CD4-positive, alpha-beta T cell (primary cell): Measurements from ENCODE around the gene AHNAK2. TPM values are rescaled to one million over a fixed set of nuclear protein-coding genes. Genes with fewer than 3 reads are reported as not detected.
"Not testable (repeated sequence)": the region's sequence is repeated elsewhere in the genome, so short reads cannot be mapped to it uniquely, and the experiment has no call there.

ENCODE experiments used
- ATAC-seq: fragments of 200-7000 bp; cut with Tn5 transposase; one replicate; pipeline ENCODE4 v1.10.0; 2022; ENCODE audit warnings: mild to moderate bottlenecking; ENCODE audit not compliant: poor library complexity
- CTCF ChIA-PET: fragments of 350-600 bp; sonication (Branson Sonifier 250); formaldehyde crosslinking; loops from one replicate; lab custom pipeline; 2021; ENCODE audit warnings: antibody characterized with exemption, inconsistent platforms; lab: Charles Lee
- POLR2A ChIA-PET: fragments of 350-600 bp; sonication (Branson Sonifier 250); formaldehyde crosslinking; loops from one replicate; lab custom pipeline; 2021; ENCODE audit warnings: antibody characterized with exemption, inconsistent platforms; lab: Charles Lee
- DNase-seq, 14 experiments: peaks; one replicate each; pipeline ENCODE4 v3.0.0-alpha.2; 2013 to 2020; ENCODE audit warnings: mixed read lengths in 2 of 14
- H3K27ac ChIP-seq, 2 donors: one replicate each; pipeline versions ENCODE4 v1.5.1 to v1.7.0; 2013; ENCODE audit warnings: low read length in 2 of 2, low read depth in 1 of 2, mild to moderate bottlenecking in 1 of 2
- H3K27me3 ChIP-seq, 2 experiments: 1 replicate in 1 of 2; 2 replicates in 1 of 2; pipeline versions ENCODE4 v1.6.1 to v1.7.0; 2013; ENCODE audit warnings: low read length in 2 of 2, control low read depth in 1 of 2, mild to moderate bottlenecking in 1 of 2, moderate library complexity in 1 of 2; ENCODE audit not compliant: insufficient read depth in 2 of 2, control insufficient read depth in 1 of 2
- H3K36me3 ChIP-seq: one replicate; pipeline ENCODE4 v1.6.1; 2013; ENCODE audit warnings: low read length, control low read depth; ENCODE audit not compliant: insufficient read depth
- H3K4me1 ChIP-seq: one replicate; pipeline ENCODE4 v1.6.1; 2013; ENCODE audit warnings: low read length, control low read depth; ENCODE audit not compliant: insufficient read depth
- H3K4me3 ChIP-seq: one replicate; pipeline ENCODE4 v1.5.1; 2013; ENCODE audit warnings: mild to moderate bottlenecking, low read length, moderate library complexity
- H3K9me3 ChIP-seq, 2 experiments: 1 replicate in 1 of 2; 2 replicates in 1 of 2; pipeline versions ENCODE4 v1.6.1 to v1.7.0; 2013; ENCODE audit warnings: low read length in 2 of 2, mild to moderate bottlenecking in 2 of 2, control low read depth in 1 of 2, moderate library complexity in 1 of 2; ENCODE audit not compliant: control insufficient read depth in 1 of 2, insufficient read depth in 1 of 2
- H3K27ac Mint-ChIP-seq: one replicate; pipeline ENCODE4 v1.8.0; 2020; ENCODE audit warnings: mixed read lengths
- H3K27me3 Mint-ChIP-seq: one replicate; pipeline ENCODE4 v1.8.0; 2021; ENCODE audit warnings: mixed read lengths
- H3K36me3 Mint-ChIP-seq: one replicate; pipeline ENCODE4 v1.8.0; 2021; ENCODE audit warnings: low read depth, mixed read lengths
- H3K4me1 Mint-ChIP-seq: one replicate; pipeline ENCODE4 v1.8.0; 2021; ENCODE audit warnings: low read depth, mixed read lengths
- H3K4me3 Mint-ChIP-seq: one replicate; pipeline ENCODE4 v1.8.0; 2020; ENCODE audit warnings: mild to moderate bottlenecking, mixed read lengths
- H3K9me3 Mint-ChIP-seq: one replicate; pipeline ENCODE4 v1.8.0; 2020; ENCODE audit warnings: mixed read lengths
- intact Hi-C, 2 experiments: fragments of 100-400 bp; cut with DNase I in 1 of 2; cut with micrococcal nuclease in 1 of 2; formaldehyde crosslinking; loops; one replicate each; pipeline versions ENCODE4 v1.15.1 to v1.9.0; 2023 to 2025; cut with DNase I, micrococcal nuclease
- total RNA-seq, 174 experiments: library from RNA in 2 of 174; stranded (reverse) in 2 of 174; gene quantifications; one replicate each; pipeline ENCODE4 v1.2.3 and lab custom pipeline; 2021 to 2026
- TF ChIP-seq, protein P1 (sequence below): fragments of 200-600 bp; IDR thresholded peaks from one replicate; pipeline ENCODE4 v1.8.0; 2022; ENCODE audit warnings: antibody characterized with exemption, mild to moderate bottlenecking

The AHNAK2 gene
- total RNA-seq, 2 experiments from 2014 or later, result 0.05 TPM; not detected in 1

- peaks cover 7% of the 10 kb centered on the region for H3K27me3 Mint-ChIP-seq
- H3K36me3 Mint-ChIP-seq, result no peaks in the 10 kb centered on the region
- TF ChIP-seq, protein P1, sequence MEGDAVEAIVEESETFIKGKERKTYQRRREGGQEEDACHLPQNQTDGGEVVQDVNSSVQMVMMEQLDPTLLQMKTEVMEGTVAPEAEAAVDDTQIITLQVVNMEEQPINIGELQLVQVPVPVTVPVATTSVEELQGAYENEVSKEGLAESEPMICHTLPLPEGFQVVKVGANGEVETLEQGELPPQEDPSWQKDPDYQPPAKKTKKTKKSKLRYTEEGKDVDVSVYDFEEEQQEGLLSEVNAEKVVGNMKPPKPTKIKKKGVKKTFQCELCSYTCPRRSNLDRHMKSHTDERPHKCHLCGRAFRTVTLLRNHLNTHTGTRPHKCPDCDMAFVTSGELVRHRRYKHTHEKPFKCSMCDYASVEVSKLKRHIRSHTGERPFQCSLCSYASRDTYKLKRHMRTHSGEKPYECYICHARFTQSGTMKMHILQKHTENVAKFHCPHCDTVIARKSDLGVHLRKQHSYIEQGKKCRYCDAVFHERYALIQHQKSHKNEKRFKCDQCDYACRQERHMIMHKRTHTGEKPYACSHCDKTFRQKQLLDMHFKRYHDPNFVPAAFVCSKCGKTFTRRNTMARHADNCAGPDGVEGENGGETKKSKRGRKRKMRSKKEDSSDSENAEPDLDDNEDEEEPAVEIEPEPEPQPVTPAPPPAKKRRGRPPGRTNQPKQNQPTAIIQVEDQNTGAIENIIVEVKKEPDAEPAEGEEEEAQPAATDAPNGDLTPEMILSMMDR, result no peak
- ATAC-seq, result no peak
- H3K4me3 ChIP-seq, result no peak overlapping the region
- ChIA-PET POLR2A (no interaction called here), CTCF (no interaction called here)
- no peaks in the 10 kb centered on the region for H3K4me1 ChIP-seq
- no peak overlapping the region for H3K27ac Mint-ChIP-seq
- intact Hi-C loops, result no loop called here
- no peak overlapping the region for H3K4me3 Mint-ChIP-seq
- H3K9me3 ChIP-seq, result no peaks in the 10 kb centered on the region
- H3K9me3 Mint-ChIP-seq, result no peaks in the 10 kb centered on the region
- H3K4me1 Mint-ChIP-seq, result no peaks in the 10 kb centered on the region
- H3K27ac ChIP-seq, result no peak overlapping the region
- peaks cover 0 to under 1% of the 10 kb centered on the region in 2 experiments for H3K27me3 ChIP-seq
- DNase-seq, result peak in 1 of 14 experiments; percentile 0
- H3K36me3 ChIP-seq, result no peaks in the 10 kb centered on the region
These were observed 28.2 kb downstream of the AHNAK2 start for GRCh38 chr14:104950021-104950420.

DNA sequence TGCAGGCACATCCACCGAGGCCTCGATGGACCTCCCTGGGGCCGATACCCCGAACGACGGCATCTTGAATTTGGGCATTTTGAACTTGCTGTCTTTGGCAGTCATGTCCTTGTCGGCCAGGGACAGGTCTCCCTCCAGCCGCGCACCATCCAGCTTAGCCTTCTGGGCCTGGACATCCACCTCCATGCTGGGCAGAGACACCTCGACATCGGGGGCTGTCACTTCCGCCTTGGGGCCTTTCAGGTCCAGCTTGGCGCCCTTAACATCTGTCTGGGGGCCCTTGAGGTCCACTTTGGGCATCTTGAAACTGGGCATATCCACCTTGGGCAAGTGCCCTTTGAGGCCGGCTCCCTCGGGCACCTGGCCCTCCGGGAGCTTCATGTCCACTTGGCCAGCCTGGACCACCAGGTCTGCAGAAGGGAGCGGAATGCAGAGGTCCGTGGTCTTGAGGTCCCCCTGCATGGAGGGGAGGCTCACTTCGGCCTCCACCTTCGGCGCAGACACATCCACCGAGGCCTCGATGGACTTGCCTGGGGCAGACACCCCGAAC lies 28.7 kb downstream of the AHNAK2 start:
- DNase-seq, H3K4me3 Mint-ChIP-seq, POLR2A ChIA-PET, H3K27ac Mint-ChIP-seq, H3K27me3 ChIP-seq, H3K27me3 Mint-ChIP-seq, H3K4me1 Mint-ChIP-seq, H3K36me3 Mint-ChIP-seq, H3K4me3 ChIP-seq, H3K36me3 ChIP-seq, ATAC-seq, H3K4me1 ChIP-seq, intact Hi-C loops, H3K9me3 Mint-ChIP-seq, H3K27ac ChIP-seq, CTCF ChIA-PET, H3K9me3 ChIP-seq: not testable (repeated sequence)

DNA sequence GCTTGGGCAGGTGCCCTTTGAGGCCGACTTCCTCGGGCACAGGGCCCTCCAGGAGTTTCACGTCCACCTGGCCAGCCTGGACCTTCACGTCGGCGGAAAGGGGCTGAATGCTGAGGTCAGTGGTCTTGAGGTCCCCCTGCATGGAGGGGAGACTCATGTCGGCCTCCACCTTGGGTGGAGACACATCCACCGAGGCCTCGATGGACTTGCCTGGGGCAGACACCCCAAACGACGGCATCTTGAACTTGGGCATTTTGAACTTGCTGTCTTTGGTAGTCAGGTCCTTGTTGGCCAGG lies 29.5 kb downstream of the AHNAK2 start:
- H3K27ac Mint-ChIP-seq, result no peak overlapping the region
- TF ChIP-seq, protein P1, result no peak
- H3K4me1 Mint-ChIP-seq, result no peaks in the 10 kb centered on the region

DNA sequence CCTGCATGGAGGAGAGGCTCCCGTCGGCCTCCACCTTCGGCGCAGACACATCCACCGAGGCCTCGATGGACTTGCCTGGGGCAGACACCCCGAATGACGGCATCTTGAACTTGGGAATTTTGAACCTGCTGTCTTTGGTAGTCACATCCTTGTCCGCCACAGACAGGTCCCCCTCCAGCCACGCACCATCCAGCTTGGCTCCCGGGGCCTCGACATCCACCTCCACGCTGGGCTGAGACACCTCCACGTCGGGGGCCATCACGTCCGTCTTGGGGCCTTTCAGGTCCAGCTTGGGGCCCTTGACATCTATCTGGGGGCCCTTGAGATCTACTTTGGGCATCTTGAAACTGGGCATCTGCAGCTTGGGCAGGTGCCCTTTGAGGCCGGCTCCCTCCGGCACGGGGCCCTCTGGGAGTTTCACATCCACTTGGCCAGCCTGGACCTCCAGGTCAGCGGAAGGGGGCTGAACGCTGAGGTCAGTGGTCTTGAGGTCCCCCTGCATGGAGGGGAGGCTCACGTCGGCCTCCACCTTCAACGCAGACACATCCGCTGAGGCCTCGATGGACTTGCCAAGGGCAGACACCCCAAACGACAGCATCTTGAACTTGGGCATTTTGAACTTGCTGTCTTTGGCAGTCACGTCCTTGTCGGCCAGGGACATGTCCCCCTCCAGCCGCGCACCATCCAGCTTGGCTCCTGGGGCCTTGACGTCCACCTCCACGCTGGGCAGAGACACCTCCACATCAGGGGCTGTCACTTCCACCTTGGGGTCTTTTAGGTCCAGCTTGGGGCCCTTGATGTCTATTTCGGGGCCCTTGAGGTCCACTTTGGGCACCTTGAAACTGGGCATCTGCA lies 30.1 kb downstream of the AHNAK2 start:
- H3K36me3 ChIP-seq, H3K9me3 Mint-ChIP-seq, H3K9me3 ChIP-seq, H3K4me1 Mint-ChIP-seq, H3K27me3 ChIP-seq, H3K27ac ChIP-seq, ATAC-seq, H3K4me3 Mint-ChIP-seq, H3K4me3 ChIP-seq, POLR2A ChIA-PET, H3K36me3 Mint-ChIP-seq, H3K27ac Mint-ChIP-seq, intact Hi-C loops, H3K27me3 Mint-ChIP-seq, DNase-seq, CTCF ChIA-PET, H3K4me1 ChIP-seq: not testable (repeated sequence)

More for the DNA sequence above, 29.5 kb downstream of the AHNAK2 start:
- no peaks in the 10 kb centered on the region for H3K36me3 Mint-ChIP-seq
- H3K27me3 Mint-ChIP-seq, result peaks cover 6% of the 10 kb centered on the region
- no peak for DNase-seq
- H3K9me3 ChIP-seq, result no peaks in the 10 kb centered on the region
- ChIA-PET POLR2A (no interaction called here), CTCF (no interaction called here)
- no peak for ATAC-seq
- H3K4me3 ChIP-seq, result no peak overlapping the region
- no peak overlapping the region for H3K27ac ChIP-seq
- intact Hi-C loops, result no loop called here
- no peak overlapping the region for H3K4me3 Mint-ChIP-seq
- no peaks in the 10 kb centered on the region for H3K27me3 ChIP-seq
- no peaks in the 10 kb centered on the region for H3K36me3 ChIP-seq
- H3K4me1 ChIP-seq, result no peaks in the 10 kb centered on the region
- no peaks in the 10 kb centered on the region for H3K9me3 Mint-ChIP-seq

GRCh38 chr14:104947201-104947600 lies 31.0 kb downstream of the AHNAK2 start:
- H3K4me1 ChIP-seq, H3K27me3 ChIP-seq, CTCF ChIA-PET, DNase-seq, H3K9me3 ChIP-seq, H3K27me3 Mint-ChIP-seq, ATAC-seq, intact Hi-C loops, H3K27ac ChIP-seq, H3K36me3 Mint-ChIP-seq, H3K9me3 Mint-ChIP-seq, H3K27ac Mint-ChIP-seq, H3K4me3 Mint-ChIP-seq, H3K4me3 ChIP-seq, H3K36me3 ChIP-seq, H3K4me1 Mint-ChIP-seq, POLR2A ChIA-PET: not testable (repeated sequence)
